ENCODE data around the gene WNT6.

Gene WNT6

GRCh38 chr2:218891275-218892135 is 31.9 kb downstream of the WNT6 start:
- H3K4me3 ChIP-seq (ENCODE audit: low read depth, low read length): no peak overlapping the region

DNA sequence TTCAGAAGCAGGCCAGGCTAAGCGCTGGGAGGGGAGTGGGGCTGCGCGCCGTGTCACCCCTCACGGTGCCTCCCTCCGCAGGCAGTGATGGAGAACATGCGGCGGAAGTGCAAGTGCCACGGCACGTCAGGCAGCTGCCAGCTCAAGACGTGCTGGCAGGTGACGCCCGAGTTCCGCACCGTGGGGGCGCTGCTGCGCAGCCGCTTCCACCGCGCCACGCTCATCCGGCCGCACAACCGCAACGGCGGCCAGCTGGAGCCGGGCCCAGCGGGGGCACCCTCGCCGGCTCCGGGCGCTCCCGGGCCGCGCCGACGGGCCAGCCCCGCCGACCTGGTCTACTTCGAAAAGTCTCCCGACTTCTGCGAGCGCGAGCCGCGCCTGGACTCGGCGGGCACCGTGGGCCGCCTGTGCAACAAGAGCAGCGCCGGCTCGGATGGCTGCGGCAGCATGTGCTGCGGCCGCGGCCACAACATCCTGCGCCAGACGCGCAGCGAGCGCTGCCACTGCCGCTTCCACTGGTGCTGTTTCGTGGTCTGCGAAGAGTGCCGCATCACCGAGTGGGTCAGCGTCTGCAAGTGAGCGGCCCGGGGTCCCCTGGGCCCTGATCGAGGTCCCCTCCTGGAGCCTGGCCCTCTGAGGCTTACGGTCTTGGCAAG is 33.2 kb downstream of the WNT6 start:
- no peak overlapping the region for H3K4me3 ChIP-seq (ENCODE audit: low read depth, low read length)

- no peak overlapping the region for H3K4me3 ChIP-seq (ENCODE audit: low read depth, low read length)
These were observed 33.9 kb downstream of the WNT6 start for GRCh38 chr2:218893349-218894150.

GRCh38 chr2:218894151-218894879 is 34.7 kb downstream of the WNT6 start:
- H3K4me3 ChIP-seq (ENCODE audit: low read depth, low read length): no peak overlapping the region

DNA sequence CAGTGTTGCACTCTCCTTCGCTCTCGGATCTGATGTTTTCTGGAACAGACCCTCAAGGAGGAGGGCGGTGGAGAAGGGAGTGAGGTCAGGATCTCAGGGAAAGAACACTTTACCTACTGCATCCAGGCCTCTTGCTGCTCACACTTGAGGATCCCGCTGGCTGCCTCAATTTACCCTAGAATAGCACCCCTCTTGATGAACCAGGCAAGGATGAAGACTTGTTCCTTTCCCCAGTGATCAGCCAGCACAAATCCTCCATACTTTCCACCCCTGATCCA is 35.2 kb downstream of the WNT6 start:
- H3K4me3 ChIP-seq (ENCODE audit: low read depth, low read length): no peak overlapping the region

GRCh38 chr2:218895326-218895725 is 35.7 kb downstream of the WNT6 start:
- H3K4me3 ChIP-seq (ENCODE audit: low read depth, low read length): no peak overlapping the region

GRCh38 chr2:218895759-218896500 is 36.3 kb downstream of the WNT6 start:
- H3K4me3 ChIP-seq (ENCODE audit: low read depth, low read length): no peak overlapping the region

- peak overlapping the region; percentile 4 for H3K4me3 ChIP-seq (ENCODE audit: low read depth, low read length)
These were observed 37.1 kb downstream of the WNT6 start for GRCh38 chr2:218896501-218897393.

DNA sequence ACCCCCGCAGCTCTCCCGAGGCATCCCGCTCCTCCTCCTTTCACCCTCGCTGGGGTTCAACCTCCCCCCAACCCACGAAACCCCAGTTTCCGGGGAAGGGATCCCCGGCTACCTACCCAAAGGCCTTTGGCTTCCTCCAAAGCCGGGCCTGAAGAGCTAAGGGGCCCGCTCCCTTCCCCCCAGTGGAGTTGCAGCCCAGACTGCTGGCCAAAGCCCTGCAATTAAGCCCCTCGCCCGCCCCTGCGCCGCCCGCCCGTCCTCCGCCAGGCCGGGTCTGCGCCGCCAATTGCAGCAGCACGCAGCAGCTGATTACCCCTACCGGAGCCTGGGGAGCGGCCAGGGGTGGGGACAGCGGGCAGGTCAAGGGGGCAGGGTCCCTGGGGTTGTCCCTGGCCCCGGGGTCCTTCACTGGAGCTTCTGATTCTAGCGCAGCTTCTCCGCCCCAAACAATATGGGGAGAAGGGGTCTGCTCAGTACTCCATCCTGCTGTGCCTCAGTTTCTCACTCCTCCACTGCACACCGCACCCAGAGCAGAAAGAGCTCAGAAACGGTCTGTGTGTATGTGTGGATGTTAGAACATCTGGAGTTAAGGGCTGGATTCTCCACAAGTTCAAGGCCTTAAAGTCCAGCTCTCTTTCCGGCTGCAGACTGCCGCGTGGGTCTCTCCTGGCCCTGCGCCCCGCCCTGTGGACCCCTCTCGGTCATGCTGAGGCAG is 37.9 kb downstream of the WNT6 start:
- no peak overlapping the region for H3K4me3 ChIP-seq (ENCODE audit: low read depth, low read length)

DNA sequence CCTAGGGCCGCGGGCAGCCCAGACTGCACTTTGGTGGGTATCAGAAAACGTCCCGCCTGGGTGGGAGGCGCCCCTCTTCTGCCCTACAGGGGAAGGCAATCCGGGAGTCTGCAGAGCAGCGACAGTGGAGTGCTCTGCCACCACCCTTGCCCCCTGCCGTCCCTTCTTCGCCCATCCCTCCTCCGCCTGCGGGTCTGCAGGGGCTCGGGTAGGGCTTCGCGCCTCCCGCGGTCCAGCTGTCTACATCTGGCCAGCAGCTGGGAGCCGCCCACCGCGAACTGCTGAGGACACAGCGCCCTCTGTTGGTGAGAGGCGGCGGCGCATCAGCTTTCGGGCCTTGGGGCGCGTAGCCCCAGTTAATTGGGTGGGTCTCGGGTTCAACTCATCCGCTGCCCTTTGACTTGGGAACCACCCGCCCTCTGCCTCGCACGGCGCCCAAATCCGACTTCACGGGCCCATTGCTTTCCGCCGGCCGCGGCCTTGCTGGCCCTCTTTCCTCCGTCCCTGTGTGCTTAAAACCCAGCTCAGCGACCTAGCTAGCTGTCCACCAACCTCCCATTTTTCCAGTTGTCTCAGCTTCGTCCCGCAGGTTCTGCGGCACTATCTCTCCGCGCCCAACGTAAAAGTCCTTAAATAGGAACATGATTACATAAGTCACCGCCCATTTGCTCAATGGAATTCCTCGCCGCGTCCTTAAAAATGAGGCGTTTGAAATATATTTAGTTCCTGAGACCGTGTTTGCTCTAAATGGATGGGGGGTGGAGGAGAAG is 38.7 kb downstream of the WNT6 start:
- no peak overlapping the region for H3K4me3 ChIP-seq (ENCODE audit: low read depth, low read length)

- H3K4me3 ChIP-seq (ENCODE audit: low read depth, low read length): no peak overlapping the region
These were observed 39.5 kb downstream of the WNT6 start for GRCh38 chr2:218899147-218899546.

DNA sequence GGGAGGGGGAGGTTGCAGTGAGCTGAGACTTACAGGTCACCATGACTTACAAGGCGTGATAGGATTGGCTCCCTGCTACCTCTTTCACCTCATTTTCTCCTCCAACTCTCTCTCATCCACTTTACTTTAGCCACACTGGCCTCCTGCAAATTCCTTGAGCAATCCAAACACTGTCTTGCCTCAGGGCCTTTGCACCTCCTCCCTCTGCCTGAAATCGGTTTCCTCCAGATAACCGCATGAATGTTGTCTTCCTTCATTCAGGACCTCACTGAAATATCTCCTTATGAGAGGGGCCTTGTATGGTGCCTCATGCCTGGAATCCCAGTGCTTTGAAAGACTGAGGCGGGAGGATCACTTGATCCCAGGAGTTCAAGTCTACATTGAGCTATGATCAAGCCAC is 42.8 kb downstream of the WNT6 start:
- no peak overlapping the region for H3K4me3 ChIP-seq (ENCODE audit: low read depth, low read length)

- H3K4me3 ChIP-seq (ENCODE audit: low read depth, low read length): no peak overlapping the region
These were observed 44.6 kb downstream of the WNT6 start for GRCh38 chr2:218904176-218904575.

- peak overlapping the region; percentile 73 for H3K4me3 ChIP-seq (ENCODE audit: low read depth, low read length)
These were observed 49.4 kb downstream of the WNT6 start for GRCh38 chr2:218908721-218909619.

DNA sequence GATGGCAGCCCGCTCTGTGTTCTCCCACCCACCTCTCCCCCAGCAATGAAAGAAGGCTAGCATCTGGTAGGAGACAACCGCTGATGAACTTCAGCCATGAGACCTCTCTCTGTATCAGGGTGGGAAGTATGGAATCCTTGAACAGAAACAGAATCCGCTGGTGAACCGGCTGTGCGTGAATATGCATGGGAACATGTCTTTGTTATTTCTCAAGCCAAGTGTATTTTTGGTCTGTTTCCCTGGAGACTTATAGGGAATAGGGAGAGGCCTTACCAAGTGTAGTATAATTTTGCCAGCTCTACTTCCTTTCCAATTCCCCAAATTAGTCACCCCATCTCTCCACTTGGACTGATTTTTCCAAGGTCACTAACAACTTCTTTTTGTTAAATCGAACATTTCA is 51.1 kb downstream of the WNT6 start:
- H3K4me3 ChIP-seq (ENCODE audit: low read depth, low read length): no peak overlapping the region

GRCh38 chr2:218920504-218920903 is 60.9 kb downstream of the WNT6 start:
- no peak overlapping the region for H3K4me3 ChIP-seq (ENCODE audit: low read depth, low read length)

All from iPS-11a (cell line).